Thyroid gland (tissue), 4 donors: Measurements from ENCODE around the gene WSCD2. TPM values are rescaled to one million over a fixed set of nuclear protein-coding genes. Genes with fewer than 3 reads are reported as not detected.
A peak's percentile ranks its signal among the peaks of the same experiment; 100 is the strongest.

Source experiments
- DNase-seq, 2 donors: peaks; one replicate each; pipeline ENCODE4 v3.0.0-alpha.2; 2019
- H3K27ac ChIP-seq, 3 donors: fragments of 200-600 bp; sonication (generic); 1 replicate in 2 of 3; 2 replicates in 1 of 3; pipeline ENCODE4 v1.5.1; 2016 to 2019; ENCODE audit warnings: mild to moderate bottlenecking in 1 of 3, moderate library complexity in 1 of 3
- H3K27me3 ChIP-seq: fragments of 200-600 bp; sonication (generic); one replicate; pipeline ENCODE4 v1.5.1; 2019
- H3K36me3 ChIP-seq, 2 donors: fragments of 200-600 bp; sonication (generic); one replicate each; pipeline ENCODE4 v1.5.1; 2016 to 2019
- H3K4me1 ChIP-seq, 2 donors: fragments of 200-600 bp; sonication (generic); one replicate each; pipeline ENCODE4 v1.5.1; 2017 to 2019
- H3K4me3 ChIP-seq, 3 donors: fragments of 200-600 bp; sonication (generic); replicated peaks in 1 of 3; 1 replicate in 2 of 3; 2 replicates in 1 of 3; pipeline ENCODE4 v1.5.1; 2016; ENCODE audit warnings: mild to moderate bottlenecking in 1 of 3
- H3K9me3 ChIP-seq: fragments of 200-600 bp; sonication (generic); one replicate; pipeline ENCODE4 v1.5.1; 2017
- CTCF ChIP-seq, 6 experiments: fragments of 200-600 bp in 3 of 6; fragments of 450-650 bp in 3 of 6; sonication (generic) in 3 of 6; IDR thresholded peaks; one replicate each; pipeline ENCODE4 v1.5.1; 2016 to 2019; ENCODE audit warnings: antibody characterized with exemption in 6 of 6, mild to moderate bottlenecking in 2 of 6, inconsistent platforms in 1 of 6, moderate library complexity in 1 of 6
- POLR2A ChIP-seq, 2 donors: fragments of 450-650 bp; IDR thresholded peaks; one replicate each; pipeline ENCODE4 v1.6.1; 2017; ENCODE audit warnings: antibody characterized with exemption in 2 of 2, mild to moderate bottlenecking in 2 of 2, moderate library complexity in 1 of 2
- whole genome bisulfite sequencing, 2 donors: methylation state at CpG; one replicate each; pipeline ENCODE4 v1.1.5; 2017; 5-methylcytosine and 5-hydroxymethylcytosine counted together
- intact Hi-C: fragments of 100-400 bp; cut with DNase I; formaldehyde crosslinking; loops from one replicate; pipeline ENCODE4 v1.15.1; 2023
- total RNA-seq, 4 donors: library from RNA; depleted of rRNA; stranded (reverse); fragments of >200 nt; gene quantifications; one replicate each; pipeline ENCODE4 v1.2.3, GENCODE V29; 2016

WSCD2 gene
- total RNA-seq, 4 donors from 2014 or later = 35.5 to 117 (median 81.4) TPM

GRCh38 chr12:108125073-108125472 is 4.0 kb upstream of the WSCD2 start:
- no peaks in the 10 kb centered on the region for H3K27me3 ChIP-seq
- no peak overlapping the region for H3K4me3 ChIP-seq
- WGBS, 2 donors = 70 to 72% methylated on average over 4 of the region's 4 CpGs
- no peaks in the 10 kb centered on the region for H3K9me3 ChIP-seq
- intact Hi-C loops = loop anchor here (10.0 kb wide), 1 partner anchor 70 kb away; no protein-coding TSS in a partner anchor
- no peak for DNase-seq
- peaks cover 0 to 5% of the 10 kb centered on the region in 2 donors for H3K4me1 ChIP-seq
- H3K36me3 ChIP-seq = no peaks in the 10 kb centered on the region
- TF ChIP-seq CTCF (IDR thresholded peaks at IDR 0.05) (no peak), POLR2A (IDR thresholded peaks at IDR 0.05) (no peak)
- H3K27ac ChIP-seq = no peak overlapping the region

GRCh38 chr12:108126212-108126611 is 2.9 kb upstream of the WSCD2 start:
- Histone ChIP-seq H3K4me1 (peaks cover 7 to 10% of the 10 kb centered on the region in 2 donors), H3K27ac (no peak overlapping the region), H3K9me3 (no peaks in the 10 kb centered on the region), H3K27me3 (no peaks in the 10 kb centered on the region), H3K4me3 (no peak overlapping the region), H3K36me3 (no peaks in the 10 kb centered on the region)
- intact Hi-C loops = loop anchor here (10.0 kb wide), 1 partner anchor 69 kb away; no protein-coding TSS in a partner anchor
- TF ChIP-seq CTCF (IDR thresholded peaks at IDR 0.05) = no peak
- 88 to 93% methylated on average over 1 of the region's 1 CpG for WGBS, 2 donors
- DNase-seq = no peak

- H3K36me3 ChIP-seq = no peaks in the 10 kb centered on the region
- DNase-seq = no peak
- peaks cover 13 to 16% of the 10 kb centered on the region in 2 donors for H3K4me1 ChIP-seq
- H3K27me3 ChIP-seq = no peaks in the 10 kb centered on the region
- H3K4me3 ChIP-seq = no peak overlapping the region
- WGBS, 2 donors = 77 to 82% methylated on average over 10 of the region's 10 CpGs
- H3K27ac ChIP-seq = no peak overlapping the region
- intact Hi-C loops = loop anchor here (10.0 kb wide), 1 partner anchor 68 kb away; no protein-coding TSS in a partner anchor
- TF ChIP-seq POLR2A (IDR thresholded peaks at IDR 0.05) (no peak), CTCF (IDR thresholded peaks at IDR 0.05) (no peak)
- no peaks in the 10 kb centered on the region for H3K9me3 ChIP-seq
Observed at GRCh38 chr12:108126990-108127501, 2.0 kb upstream of the WSCD2 start.

- no peak overlapping the region for H3K27ac ChIP-seq
- WGBS, 2 donors = 63 to 73% methylated on average over 3 of the region's 3 CpGs
- intact Hi-C loops = loop anchor here (10.0 kb wide), 1 partner anchor 67 kb away; no protein-coding TSS in a partner anchor
- no peak overlapping the region for H3K4me3 ChIP-seq
- H3K27me3 ChIP-seq = no peaks in the 10 kb centered on the region
- no peaks in the 10 kb centered on the region for H3K36me3 ChIP-seq
- TF ChIP-seq CTCF (IDR thresholded peaks at IDR 0.05) = no peak
- TF ChIP-seq POLR2A (IDR thresholded peaks at IDR 0.05) = no peak
- no peaks in the 10 kb centered on the region for H3K9me3 ChIP-seq
- DNase-seq = no peak
- peaks cover 16 to 22% of the 10 kb centered on the region in 2 donors for H3K4me1 ChIP-seq
Observed at GRCh38 chr12:108127654-108128053, 1.4 kb upstream of the WSCD2 start.

GRCh38 chr12:108128221-108129016 is 669 bp upstream of the WSCD2 start:
- WGBS, 2 donors = 78 to 82% methylated on average over 10 of the region's 10 CpGs
- Histone ChIP-seq H3K9me3 (no peaks in the 10 kb centered on the region), H3K27me3 (no peaks in the 10 kb centered on the region), H3K4me1 (peaks cover 16 to 22% of the 10 kb centered on the region in 2 donors), H3K27ac (peak overlapping the region in 2 of 3 donors; percentile 89 to 92), H3K36me3 (no peaks in the 10 kb centered on the region), H3K4me3 (peak overlapping the region in 1 of 3 donors; percentile 52)
- TF ChIP-seq POLR2A (IDR thresholded peaks at IDR 0.05) (no peak), CTCF (IDR thresholded peaks at IDR 0.05) (no peak)
- no peak for DNase-seq
- intact Hi-C loops = loop anchor here (10.0 kb wide), 1 partner anchor 66 kb away; no protein-coding TSS in a partner anchor
